GM18502 (cell line): Measurements from ENCODE around the gene IFRD2.
"Not testable (repeated sequence)": the region's sequence is repeated elsewhere in the genome, so short reads cannot be mapped to it uniquely, and the experiment has no call there.

Experiments
- ATAC-seq: cut with Tn5 transposase; IDR thresholded peaks from one replicate; pipeline ENCODE4 v1.9.1; 2021; ENCODE audit warnings: mild to moderate bottlenecking; ENCODE audit not compliant: unreplicated experiment, poor library complexity

Gene IFRD2

DNA sequence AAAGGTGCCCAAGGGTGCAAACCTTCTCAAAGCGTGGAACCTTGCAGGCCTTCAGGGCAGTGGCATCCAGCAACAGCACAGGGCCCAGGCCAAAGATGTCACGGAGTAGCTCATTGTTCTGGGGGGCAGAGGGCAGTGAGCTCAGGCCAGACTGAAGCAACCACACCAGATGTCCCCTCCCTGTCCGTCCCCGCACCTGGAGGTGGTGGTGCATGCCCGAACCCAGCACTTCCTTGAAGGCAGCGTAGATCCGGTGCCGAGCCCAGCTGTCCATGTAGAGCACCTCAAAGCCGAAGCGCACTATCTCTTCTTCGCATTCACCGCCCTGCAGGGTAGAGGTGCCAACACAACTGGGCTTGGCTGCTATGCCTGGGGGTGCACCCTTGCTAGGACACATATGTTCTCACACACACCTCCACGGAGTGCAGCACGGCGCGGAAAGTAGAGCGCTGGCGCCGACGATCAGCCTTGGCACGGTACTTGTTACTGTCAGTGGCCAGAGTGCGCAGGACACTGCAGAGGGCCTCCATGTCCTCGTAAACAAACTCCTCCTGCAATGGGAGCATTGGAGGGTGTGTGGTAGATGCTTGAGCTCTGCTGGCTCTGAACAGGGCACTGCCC, 3.7 kb downstream of the IFRD2 start:
- no peak for ATAC-seq

DNA sequence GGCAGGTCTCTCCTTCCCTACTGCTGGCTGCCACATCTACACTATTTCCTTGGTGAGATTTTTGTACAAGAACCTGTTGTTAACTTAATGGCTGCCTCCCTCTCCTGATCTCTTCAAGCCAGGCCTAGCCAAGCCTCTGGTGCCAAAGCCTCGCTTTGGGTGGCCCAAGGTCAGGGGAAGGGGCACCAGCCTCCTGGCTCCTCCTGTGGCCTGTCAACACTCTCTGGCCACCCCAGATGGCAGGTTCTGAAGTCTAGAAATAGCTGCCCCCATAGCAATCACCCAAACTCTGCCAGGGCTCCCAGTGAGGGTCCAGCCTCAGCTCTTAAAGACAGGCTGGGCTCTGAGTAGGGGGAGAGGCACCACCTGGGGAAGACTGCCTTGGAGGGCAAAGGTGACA, 5.0 kb downstream of the IFRD2 start:
- ATAC-seq: no peak

DNA sequence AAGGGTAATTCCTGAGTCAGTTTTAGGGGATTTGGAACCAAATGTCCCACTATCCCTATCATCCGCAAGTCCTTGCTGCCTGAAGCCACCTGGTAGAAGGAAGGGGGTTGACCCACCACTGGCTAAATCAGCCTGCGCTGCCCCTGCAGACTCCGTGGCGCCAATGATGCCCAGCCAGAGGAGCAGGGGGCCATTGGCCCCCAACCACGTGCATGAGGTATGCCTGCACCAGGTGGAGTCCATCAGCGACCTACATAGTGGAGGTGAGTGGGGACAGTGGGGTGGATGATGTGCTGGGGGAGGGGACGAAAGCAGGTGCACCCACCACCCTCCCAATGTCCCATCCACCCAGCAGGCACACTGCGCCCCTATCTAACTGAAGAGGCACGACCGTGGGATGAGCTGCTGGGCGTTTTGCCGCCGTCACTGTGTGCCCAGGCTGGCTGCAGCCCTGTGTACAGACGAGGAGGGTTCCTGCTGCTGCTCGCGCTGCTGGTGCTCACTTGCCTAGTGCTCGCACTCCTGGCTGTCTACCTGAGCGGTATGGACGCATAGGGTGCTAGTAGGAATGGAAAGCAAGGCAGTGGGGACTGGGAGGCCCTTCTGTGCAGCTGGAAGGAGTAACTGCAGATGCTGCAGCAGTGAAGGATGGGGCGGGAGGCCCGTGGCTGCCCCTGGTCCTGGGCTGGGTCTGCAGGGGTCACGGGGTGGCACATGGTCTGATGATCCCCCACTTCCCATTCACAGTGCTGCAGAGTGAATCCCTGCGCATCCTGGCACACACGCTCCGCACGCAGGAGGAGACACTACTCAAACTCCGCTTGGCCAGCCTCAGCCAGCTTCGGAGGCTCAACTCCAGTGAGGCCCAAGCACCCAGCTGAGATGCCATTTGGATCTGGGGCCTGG, 5.7 kb downstream of the IFRD2 start:
- ATAC-seq: no peak

DNA sequence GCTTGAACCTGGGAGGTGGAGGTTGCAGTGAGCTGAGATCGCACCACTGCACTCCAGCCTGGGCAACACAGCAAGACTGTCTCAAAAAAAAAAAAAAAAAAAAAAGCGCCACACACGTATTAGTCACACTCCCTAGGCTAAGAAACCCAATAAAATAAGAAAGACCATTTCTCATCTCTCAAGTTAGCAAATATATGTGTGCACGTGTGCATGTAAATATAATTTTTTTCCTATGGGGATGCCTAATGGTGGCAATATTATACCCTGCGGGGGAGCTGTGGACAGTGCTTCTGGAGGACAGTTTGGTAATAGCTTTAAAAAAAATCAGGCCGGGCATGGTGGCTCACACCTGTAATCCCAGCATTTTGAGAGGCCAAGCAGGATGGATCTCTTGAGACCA, 8.1 kb downstream of the IFRD2 start:
- not testable (repeated sequence) for ATAC-seq

DNA sequence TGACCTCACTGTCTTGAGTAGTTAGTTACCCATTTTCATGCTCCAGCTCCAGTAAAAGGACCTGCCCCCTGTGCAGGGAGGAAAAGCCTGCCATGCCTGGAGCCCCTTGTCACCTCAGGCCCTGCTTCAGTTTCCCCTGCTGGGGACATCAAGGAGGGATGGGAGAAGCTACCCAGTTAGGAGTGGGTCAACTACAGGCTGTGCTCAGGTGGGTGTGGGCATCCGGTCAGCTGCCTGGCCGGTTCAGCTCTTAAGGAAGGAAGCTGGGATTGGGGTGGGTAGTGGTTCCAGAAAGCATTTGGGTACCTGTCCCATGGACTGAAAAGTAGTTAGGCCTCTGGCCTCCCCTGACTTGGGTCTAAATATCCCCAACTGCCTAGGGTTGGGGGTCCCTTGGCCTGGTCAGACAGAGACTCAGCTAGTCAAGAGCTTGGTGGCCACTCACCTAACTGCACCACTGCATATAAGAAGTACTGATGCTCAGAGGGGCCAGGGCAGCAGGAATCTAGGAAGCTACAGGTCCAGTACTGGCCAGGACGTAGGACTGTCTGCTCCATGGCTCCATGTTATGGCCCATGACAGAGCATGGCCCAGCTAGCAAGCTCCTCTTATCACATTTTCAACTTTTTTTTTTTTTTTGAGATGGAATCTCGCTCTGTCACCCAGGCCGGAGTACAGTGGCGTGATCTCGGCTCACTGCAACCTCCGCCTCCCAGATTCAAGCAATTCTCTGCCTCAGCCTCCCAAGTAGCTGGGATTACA, 12.8 kb downstream of the IFRD2 start:
- no peak for ATAC-seq

DNA sequence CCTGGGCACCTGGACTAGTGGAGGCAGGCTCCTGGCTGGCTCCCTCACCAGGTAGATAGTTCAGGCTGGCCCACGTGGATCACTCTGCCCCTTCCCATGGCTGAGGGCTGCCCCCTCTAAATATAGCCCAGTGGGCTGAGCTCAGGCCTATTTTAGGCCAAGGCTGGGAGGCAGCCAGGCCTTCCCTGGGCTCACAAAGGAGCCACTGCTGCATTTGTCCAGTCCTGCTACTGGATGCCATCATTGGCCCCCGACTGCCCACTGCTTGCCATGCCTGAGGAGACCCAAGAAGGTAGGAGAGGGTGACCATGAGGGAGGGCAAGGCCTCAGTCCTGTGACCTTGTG, 13.4 kb downstream of the IFRD2 start, which contains the start of gene LSMEM2:
TSS of gene LSMEM2 (plus strand) at position 208 of the 345 bp plus-strand sequence. CDS start at position 235, 27 bp downstream.
- no peak for ATAC-seq

DNA sequence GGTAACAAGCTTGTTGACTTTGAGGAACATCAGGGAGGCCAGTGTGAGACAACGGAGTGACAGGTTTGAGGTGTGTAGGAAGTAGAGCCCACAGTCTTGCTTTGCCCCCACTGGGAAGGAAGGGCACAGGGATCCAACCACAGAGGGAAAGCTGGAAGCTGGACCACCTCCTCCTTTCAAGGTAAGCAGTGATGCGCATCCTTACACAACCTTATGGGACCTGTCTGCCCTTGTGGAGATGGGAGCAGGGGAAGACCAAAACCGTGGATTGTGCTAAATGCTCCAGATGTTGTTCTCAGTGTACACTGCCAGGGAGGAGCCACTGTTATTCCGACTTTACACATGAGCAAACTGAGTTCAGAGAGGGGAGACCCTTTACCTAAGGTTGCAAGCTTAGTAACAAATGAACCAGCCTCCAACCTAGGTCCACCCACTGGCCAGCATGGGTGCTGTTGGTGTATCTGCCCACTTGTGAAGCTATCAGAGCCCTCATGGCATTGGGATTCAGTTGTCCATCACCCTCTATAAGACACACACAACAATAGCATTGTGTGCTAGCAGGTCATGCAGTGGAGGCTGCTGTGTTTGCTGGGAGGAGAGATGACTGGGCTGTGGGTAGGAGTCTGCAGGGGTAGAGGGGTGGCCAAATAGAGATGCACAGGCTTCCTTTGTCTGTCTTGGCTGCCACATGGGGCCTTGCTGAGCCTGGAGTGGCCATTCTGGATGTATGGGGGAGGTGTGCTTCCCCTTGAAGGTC, 13.9 kb downstream of the IFRD2 start:
- ATAC-seq: no peak

DNA sequence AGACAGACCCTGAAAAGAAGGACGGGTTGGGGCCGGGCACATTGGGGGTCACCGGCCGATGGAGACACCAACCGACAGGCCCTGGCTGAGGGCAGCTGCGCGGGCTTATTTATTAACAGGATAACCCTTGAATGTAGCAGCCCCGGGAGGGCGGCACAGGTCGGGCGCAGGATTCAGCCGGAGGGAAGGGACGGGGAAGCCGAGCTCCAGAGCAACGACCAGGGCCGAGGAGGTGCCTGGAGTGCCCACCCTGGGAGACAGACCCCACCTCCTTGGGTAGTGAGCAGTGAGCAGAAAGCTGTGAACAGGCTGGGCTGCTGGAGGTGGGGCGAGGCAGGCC, 15.5 kb downstream of the IFRD2 start:
- no peak for ATAC-seq

DNA sequence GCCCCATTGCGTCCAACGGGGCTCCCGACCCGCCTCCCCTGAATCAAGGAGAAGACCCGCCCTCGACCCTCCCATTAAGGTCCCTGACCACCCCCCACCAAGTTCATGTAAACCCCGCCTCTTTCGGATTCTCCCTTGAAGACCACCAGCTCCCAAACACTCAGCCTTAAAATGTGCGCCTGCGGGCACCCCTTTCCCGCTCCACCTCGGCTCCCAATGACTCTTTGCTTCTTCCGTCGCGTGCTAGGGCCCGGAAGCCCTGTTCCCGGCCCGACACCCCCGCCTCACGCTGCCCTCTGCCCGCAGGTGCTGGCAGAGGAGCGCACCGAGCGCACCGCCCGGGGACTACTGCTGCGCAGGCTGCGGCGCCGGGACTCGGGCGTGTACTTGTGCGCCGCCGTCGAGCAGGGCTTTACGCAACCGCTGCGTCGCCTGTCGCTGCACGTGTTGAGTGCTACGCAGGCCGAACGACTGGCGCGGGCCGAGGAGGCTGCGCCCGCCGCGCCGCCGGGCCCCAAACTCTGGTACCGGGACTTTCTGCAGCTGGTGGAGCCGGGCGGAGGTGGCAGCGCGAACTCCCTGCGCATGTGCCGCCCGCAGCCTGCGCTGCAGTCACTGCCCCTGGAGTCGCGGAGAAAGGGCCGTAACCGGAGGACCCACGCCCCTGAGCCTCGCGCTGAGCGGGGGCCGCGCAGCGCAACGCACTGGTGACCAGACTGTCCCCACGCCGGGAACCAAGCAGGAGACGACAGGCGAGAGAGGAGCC, 16.1 kb downstream of the IFRD2 start:
- ATAC-seq: no peak

DNA sequence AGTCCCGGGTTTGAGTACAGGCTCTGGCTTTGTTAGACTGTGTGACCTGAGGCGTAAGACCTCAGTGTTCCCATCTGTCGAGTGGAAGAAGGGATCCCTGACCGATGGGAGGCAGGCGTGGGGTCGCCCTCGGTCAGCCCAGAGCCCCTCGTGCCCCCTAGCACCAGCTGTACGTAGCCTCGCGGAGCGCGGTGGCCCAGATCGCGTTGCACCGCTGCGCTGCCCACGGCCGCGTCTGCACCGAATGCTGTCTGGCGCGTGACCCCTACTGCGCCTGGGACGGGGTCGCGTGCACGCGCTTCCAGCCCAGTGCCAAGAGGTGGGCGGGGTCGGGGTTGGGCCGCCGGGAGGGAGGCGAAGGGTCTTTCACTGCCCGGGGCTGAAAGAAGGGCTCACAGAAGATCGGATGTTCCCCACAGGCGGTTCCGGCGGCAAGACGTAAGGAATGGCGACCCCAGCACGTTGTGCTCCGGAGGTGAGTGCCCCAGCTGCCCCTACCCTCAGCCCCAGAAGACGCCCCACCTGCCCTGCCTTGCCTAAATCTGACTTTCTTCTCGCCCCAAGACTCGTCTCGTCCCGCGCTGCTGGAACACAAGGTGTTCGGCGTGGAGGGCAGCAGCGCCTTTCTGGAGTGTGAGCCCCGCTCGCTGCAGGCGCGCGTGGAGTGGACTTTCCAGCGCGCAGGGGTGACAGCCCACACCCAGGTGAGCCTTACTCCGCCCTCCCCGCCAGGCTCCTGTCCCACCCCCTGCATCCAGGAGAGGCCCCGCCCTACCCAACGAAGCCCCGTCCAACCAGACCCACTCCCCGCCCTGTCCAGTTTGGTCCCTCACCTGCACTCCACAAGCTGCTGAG, 16.9 kb downstream of the IFRD2 start:
- no peak for ATAC-seq

DNA sequence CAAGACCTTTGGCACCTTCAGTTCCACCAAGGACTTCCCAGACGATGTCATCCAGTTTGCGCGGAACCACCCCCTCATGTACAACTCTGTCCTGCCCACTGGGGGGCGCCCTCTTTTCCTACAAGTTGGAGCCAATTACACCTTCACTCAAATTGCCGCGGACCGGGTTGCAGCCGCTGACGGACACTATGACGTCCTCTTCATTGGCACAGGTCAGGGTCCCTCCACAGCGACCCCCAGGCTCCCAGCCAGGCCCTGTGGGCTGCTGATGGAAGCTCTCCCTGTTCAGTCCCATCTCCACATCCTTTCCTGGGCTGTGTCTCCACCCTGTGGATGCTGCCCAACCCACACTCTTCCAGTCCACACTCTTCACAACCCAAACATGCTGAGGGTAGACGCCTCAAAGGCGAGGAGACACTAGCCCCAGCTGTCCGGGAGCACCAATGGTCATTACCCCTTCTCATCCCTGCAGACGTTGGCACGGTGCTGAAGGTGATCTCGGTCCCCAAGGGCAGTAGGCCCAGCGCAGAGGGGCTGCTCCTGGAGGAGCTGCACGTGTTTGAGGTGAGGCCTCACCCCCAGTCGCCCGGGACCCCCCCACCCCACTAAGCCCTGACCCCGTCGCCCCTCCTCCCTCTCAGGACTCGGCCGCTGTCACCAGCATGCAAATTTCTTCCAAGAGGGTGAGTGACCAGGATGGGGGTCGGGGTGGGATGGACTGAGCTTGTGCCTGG, 17.7 kb downstream of the IFRD2 start:
- ATAC-seq: no peak

DNA sequence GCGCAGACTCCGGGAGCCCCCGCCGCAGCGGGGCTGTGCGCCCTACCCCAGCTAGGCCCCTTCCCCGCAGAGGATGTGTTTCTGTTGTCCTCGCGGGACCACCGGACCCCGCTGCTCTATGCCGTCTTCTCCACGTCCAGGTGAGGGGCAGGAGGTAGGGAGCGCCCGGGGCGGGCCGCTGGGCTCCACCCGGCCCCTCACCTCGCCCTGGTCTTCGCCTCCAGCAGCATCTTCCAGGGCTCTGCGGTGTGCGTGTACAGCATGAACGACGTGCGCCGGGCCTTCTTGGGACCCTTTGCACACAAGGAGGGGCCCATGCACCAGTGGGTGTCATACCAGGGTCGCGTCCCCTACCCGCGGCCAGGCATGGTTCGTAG, 18.6 kb downstream of the IFRD2 start:
- no peak for ATAC-seq

DNA sequence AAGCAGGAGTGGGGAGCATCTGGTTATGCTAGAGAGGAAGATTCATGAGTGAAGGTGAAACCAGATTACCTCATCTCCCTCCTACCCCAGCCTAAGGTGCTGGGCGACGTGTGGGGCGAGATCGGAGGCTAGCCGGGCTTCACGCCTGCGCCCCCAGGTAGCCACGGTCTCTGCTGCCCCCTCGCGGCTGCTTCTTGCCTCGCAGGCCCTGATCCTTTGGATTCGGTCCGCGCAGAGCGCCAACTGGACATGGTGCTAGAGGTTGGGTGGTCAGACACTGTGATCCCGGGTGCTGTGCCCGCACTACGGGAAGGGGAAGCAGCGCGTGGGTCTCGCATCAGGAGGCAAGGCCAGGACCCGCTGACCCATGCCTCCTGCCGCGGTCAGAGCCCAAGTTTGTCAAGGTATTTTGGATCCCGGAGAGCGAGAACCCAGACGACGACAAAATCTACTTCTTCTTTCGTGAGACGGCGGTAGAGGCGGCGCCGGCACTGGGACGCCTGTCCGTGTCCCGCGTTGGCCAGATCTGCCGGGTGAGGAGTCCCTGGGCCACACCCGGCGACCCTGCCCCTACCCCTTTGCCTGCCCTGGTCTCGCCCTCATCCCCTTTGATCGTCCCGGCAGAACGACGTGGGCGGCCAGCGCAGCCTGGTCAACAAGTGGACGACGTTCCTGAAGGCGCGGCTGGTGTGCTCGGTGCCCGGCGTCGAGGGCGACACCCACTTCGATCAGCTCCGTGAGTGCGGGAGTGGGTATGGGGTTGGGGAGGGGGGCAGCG, 19.1 kb downstream of the IFRD2 start:
- ATAC-seq: peak; percentile 81

DNA sequence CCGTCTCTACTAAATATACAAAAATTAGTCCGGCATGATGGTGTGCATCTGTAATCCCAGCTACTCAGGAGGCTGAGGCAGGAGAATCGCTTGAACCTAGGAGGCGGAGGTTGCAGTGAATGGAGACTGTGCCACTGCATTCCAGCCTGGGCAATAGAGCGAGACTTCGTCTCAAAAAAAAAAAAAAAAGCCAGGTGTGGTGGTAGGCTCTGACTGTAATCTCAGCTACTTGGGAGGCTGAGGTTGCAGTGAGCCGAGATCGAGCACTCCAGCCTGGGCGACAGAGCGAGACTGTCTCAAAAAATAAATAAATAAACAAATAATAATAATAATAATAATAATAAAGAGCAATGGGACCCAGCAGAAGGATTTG, 19.7 kb downstream of the IFRD2 start:
- not testable (repeated sequence) for ATAC-seq

DNA sequence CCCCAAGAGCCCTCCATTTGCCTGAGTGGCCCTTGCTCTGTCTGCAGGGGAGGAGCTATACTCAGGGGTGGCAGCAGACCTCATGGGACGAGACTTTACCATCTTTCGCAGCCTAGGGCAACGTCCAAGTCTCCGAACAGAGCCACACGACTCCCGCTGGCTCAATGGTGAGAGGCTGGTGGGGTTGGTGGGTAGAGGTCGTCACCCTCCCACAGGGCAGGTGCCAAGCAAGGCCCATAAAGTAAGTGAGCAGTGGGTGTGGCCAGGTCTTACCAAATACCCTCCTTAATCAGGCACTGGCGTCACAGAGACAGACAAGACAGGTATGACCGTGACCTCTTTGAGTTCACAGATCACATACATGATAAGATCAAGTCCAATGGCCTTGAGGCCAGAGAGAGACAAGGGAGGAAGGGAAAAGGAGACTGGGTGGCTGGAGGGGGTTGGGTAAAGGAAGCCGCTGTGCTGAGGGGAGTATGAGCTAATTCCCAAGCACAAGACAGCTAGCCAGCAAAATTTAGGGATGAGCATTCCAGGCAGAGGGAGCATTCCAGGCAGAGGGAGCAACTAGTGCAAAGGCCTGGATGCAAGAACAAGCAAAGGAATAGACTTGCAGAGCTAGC, 20.8 kb downstream of the IFRD2 start:
- no peak for ATAC-seq

DNA sequence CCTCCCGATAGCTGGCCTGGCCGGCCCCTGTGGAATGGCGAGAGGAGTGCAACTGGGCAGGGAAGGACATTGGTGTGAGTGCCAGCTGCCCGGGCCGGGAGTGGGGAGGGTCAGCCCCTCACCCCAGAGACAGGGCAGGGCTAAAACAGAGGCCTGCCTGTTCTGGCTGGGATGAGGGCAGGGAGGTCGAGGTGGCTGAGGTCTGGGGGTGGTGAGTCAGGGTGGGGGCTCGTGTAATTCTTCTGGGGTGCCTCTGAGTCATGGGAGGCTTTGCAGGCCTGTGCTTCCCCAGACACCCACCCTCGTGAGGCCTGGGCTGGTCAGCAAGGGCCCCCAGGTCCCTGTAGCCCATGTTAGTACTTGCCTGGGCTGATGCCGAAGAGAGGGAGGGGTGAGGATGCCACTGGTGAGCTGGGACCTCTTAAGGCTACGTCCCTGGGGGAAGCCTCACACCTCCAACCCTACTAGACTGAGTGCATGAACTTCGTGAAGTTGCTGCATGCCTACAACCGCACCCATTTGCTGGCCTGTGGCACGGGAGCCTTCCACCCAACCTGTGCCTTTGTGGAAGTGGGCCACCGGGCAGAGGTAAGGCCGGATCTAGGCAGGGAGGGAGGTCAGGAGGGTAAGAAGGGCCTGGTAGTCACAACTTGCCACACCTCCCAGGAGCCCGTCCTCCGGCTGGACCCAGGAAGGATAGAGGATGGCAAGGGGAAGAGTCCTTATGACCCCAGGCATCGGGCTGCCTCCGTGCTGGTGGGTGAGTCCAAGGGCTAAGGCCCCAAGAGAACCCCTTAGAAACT, 21.6 kb downstream of the IFRD2 start:
- ATAC-seq: no peak
